AG04449 (cell line): ENCODE results near the gene TMEM229B.

Experiments used
- CTCF ChIA-PET: fragments of 350-600 bp; formaldehyde crosslinking; extraction: SDS; loops from one replicate; lab custom pipeline; 2021; ENCODE audit warnings: antibody characterized with exemption; lab: Yijun Ruan, JAX
- POLR2A ChIA-PET: fragments of 400-600, 350-600 bp; formaldehyde crosslinking; extraction: SDS; loops from one replicate; lab custom pipeline; 2020; ENCODE audit warnings: antibody characterized with exemption, inconsistent platforms; lab: Yijun Ruan, JAX
- DNase-seq: peaks from one replicate; pipeline ENCODE4 v3.0.0-alpha.2; 2010; ENCODE audit warnings: low read depth, low spot score
- H3K4me3 ChIP-seq: 2 replicates; pipeline ENCODE4 v1.5.1; 2011; ENCODE audit warnings: low read depth, mild to moderate bottlenecking, control low read depth, low read length
- TF ChIP-seq, protein P1 (sequence below): IDR thresholded peaks from one replicate; pipeline ENCODE4 v1.5.1; 2011; ENCODE audit warnings: mild to moderate bottlenecking, moderate library complexity, low read length, control low read depth, inconsistent platforms; ENCODE audit not compliant: insufficient read depth; ENCODE audit errors: missing control alignments

Gene TMEM229B

DNA sequence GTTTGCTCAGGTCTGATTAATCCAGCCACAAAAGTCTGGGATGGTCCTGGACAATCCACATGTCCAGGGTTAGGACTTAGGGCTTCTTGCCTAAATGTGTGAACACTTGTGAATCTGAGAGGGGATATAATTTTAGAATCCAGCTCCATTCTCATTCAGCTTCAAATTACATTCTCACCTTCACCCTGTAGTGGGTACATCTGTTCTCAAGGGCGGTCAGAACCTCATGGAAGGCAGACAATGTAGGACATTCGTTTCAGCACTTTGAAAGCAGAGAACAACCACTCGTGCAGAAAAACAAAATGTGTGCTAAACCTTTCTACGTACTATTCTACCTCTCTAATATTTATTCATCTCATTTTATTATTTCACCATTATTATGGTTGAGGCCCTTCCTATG lies 1.2 kb downstream of the TMEM229B start:
- no peak overlapping the region for H3K4me3 ChIP-seq
- POLR2A ChIA-PET = no interaction called here
- DNase-seq = no peak
- CTCF ChIA-PET = interaction anchor here (1.0 to 2.3 kb wide), 3 partner anchors 14 to 83 kb away, joined by 3 to 5 read pairs (median 4); no protein-coding TSS in a partner anchor
- TF ChIP-seq, protein P1, sequence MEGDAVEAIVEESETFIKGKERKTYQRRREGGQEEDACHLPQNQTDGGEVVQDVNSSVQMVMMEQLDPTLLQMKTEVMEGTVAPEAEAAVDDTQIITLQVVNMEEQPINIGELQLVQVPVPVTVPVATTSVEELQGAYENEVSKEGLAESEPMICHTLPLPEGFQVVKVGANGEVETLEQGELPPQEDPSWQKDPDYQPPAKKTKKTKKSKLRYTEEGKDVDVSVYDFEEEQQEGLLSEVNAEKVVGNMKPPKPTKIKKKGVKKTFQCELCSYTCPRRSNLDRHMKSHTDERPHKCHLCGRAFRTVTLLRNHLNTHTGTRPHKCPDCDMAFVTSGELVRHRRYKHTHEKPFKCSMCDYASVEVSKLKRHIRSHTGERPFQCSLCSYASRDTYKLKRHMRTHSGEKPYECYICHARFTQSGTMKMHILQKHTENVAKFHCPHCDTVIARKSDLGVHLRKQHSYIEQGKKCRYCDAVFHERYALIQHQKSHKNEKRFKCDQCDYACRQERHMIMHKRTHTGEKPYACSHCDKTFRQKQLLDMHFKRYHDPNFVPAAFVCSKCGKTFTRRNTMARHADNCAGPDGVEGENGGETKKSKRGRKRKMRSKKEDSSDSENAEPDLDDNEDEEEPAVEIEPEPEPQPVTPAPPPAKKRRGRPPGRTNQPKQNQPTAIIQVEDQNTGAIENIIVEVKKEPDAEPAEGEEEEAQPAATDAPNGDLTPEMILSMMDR = no peak

DNA sequence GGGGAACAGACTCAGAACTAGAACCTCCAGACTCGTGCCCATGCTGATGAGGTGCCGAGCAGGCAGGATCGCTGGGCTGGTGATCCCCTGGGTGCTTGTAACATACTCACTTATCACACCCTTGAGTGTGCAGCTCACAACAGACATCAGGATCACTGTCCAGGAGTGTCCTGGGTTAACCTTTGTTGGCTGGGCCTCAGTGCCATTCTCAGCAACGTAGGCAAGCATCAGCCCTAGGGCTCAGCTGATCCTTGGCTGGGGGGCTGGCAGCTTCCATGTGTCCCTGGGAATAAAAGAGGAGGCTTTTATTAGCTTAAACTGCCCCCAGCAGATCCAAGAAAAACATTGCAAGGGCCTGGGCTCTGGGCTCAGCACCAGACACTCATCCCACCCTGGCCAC lies 1.6 kb downstream of the TMEM229B start:
- no peak for DNase-seq
- TF ChIP-seq, protein P1 = no peak
- POLR2A ChIA-PET = no interaction called here
- no peak overlapping the region for H3K4me3 ChIP-seq
- CTCF ChIA-PET = interaction anchor here (1.0 to 2.3 kb wide), 2 partner anchors 14 to 59 kb away, joined by 3 to 5 read pairs; no protein-coding TSS in a partner anchor

DNA sequence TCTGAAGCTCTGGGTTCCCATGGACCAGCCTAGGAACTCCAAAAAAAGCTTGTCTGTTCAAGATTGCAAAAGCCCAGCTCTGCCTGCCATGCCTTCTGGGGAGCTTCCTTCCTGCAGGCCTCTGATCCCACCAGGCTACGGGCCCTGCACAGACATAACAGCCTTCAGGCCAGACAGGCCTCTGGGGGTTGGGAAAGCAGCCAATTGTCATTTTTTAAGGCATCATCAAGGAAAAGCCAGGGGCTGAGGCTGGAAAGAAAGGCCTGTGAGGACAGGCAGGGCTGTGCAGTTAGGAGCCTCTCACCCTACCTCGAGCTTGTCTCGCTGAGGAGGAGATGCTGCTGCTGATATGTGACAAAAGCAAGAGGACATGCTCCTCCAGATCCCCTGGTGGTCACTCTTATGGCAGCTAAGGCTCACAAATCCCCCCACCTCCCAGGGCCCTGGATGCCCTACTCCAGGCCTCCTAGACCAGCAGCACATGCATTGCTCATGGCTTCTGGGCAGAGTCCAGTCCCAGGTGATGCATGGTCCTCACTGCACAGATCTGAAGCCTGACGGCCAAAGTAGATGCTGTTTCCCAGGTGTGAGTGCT lies 2.9 kb downstream of the TMEM229B start:
- no peak for DNase-seq
- CTCF ChIA-PET = interaction anchor here (1.0 kb wide), 1 partner anchor 90 kb away, joined by 3 read pairs; no protein-coding TSS in a partner anchor

DNA sequence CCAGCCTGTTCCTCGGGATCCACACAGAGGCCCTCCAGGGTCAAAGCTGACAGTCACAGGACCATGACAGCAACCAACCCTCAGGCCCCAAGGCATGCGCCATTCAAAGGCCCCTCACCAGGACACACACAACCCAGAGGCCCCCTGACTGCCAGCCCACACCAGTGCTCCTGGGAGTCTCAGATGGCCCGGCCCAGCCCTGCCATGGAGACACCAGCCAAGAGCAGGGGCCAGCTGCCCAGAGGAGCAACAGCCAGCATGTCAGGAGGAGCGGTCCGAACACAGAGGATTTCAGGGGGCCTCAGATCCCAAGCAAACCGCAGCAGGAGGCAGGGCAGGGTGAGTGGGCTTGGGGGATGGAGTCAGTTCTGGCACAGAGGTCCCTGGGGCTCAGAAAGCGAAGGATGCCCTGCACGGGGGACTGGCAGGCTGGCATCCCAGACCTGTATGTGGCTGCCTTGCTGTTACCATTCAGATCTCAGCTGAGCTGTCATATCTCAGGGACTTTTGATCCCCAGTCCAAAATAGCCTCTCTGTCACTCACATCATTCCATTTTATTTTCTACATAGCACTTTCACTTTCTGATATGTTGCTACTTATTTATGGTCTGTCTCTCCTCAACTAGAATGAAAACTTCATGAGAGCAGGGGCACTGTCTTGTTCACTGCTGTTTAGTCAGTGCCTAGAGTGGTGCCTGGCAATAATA lies 4.8 kb downstream of the TMEM229B start:
- no peak overlapping the region for H3K4me3 ChIP-seq
- TF ChIP-seq, protein P1 = no peak
- POLR2A ChIA-PET = no interaction called here
- no peak for DNase-seq
- CTCF ChIA-PET = no interaction called here

More for the DNA sequence above, 2.9 kb downstream of the TMEM229B start:
- H3K4me3 ChIP-seq = no peak overlapping the region
- TF ChIP-seq, protein P1 = no peak
- POLR2A ChIA-PET = no interaction called here

DNA sequence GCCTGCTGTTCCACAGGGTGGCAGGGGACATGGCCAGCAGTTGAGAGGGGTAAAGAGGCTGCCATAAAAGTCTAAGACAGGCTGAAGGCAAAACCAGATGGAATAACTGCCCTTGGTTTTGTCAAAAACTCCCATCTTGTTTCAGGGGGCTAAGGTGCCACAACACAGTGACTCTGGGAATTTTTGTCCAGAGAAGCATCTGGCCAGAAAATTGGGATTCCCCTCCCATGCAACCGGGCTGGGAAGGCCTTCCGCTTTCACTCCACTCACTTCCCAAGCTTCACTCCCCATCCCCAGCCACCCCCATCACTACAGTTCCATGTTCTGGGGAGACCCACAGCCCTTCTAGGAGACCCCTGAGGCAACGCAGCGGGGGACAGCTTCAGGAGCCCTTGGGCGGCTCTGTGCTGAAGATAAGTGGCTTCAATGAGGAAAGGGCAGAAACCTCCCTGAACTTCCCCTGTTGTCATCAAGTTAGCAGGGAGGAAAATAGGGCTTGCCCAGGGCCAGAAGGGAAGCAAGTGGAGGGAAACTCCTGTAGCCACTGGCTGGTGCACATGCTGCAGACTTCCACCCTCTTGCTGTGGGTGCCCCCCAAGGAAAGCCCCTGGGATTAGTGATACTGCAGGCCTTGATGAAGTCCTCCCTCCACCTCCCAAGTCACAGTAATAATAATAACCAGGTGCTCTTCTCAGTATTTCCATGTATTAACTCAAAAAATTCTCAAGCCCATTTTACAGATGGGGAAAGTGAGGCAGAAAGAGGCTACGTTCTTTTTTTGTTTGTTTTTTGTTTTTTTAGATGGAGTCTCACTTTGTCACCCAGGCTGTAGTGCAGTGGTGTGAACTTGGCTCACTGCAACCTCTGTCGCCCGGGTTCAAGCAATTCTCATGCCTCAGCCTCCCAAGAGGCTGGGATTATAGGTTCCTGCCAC lies 6.0 kb downstream of the TMEM229B start:
- ChIA-PET POLR2A (no interaction called here), CTCF (no interaction called here)
- no peak overlapping the region for H3K4me3 ChIP-seq
- DNase-seq = no peak
- TF ChIP-seq, protein P1 = no peak
